Right lobe of liver (tissue), 6 donors: ENCODE measurements around the gene ANKRD13B. TPM values are rescaled to one million over a fixed set of nuclear protein-coding genes. Genes with fewer than 3 reads are reported as not detected.

Experiments used
- ATAC-seq, 4 donors: fragments of 200-7000 bp; cut with Tn5 transposase; one replicate each; pipeline ENCODE4 v1.9.1; 2020; ENCODE audit warnings: mild to moderate bottlenecking in 4 of 4, moderate library complexity in 4 of 4
- DNase-seq, 3 donors: peaks; one replicate each; pipeline ENCODE4 v3.0.0-alpha.2; 2020
- H3K27ac ChIP-seq, 3 donors: fragments of 200-600 bp; one replicate each; pipeline ENCODE4 v1.8.0; 2022
- H3K27me3 ChIP-seq, 2 donors: fragments of 200-600 bp; one replicate each; pipeline ENCODE4 v1.8.0; 2022
- H3K36me3 ChIP-seq, 4 donors: fragments of 200-600 bp; sonication (generic) in 1 of 4; one replicate each; pipeline versions ENCODE4 v1.5.1 to v1.8.0; 2017 to 2022; ENCODE audit warnings: control low read depth in 1 of 4
- H3K4me1 ChIP-seq, 4 donors: fragments of 200-600 bp; sonication (generic) in 1 of 4; one replicate each; pipeline versions ENCODE4 v1.5.1 to v1.8.0; 2017 to 2022; ENCODE audit warnings: control low read depth in 1 of 4
- H3K4me3 ChIP-seq, 3 donors: fragments of 200-600 bp; one replicate each; pipeline ENCODE4 v1.8.0; 2022
- H3K9me3 ChIP-seq, 4 donors: fragments of 200-600 bp; sonication (generic) in 1 of 4; one replicate each; pipeline versions ENCODE4 v1.5.1 to v1.8.0; 2017 to 2022; ENCODE audit warnings: control low read depth in 1 of 4
- POLR2A ChIP-seq: fragments of 450-650 bp; IDR thresholded peaks from one replicate; pipeline ENCODE4 v1.6.1; 2017; ENCODE audit warnings: antibody characterized with exemption, mild to moderate bottlenecking
- WGBS: methylation state at CpG from one replicate; pipeline ENCODE4 v1.1.6; 2018; ENCODE audit warnings: low coverage, low lambda C conversion rate; ENCODE audit not compliant: insufficient coverage; ENCODE audit errors: missing lambda C conversion rate; 5-methylcytosine and 5-hydroxymethylcytosine counted together
- intact Hi-C, 2 donors: fragments of 100-400 bp; cut with DNase I; formaldehyde crosslinking; loops; one replicate each; pipeline versions ENCODE4 v1.11.2 to v1.14.1; 2022
- total RNA-seq, 6 experiments: library from RNA; depleted of rRNA in 2 of 6; stranded (reverse); fragments of >200 nt in 2 of 6; fragmentation: NEBNext Ultra II Directional in 3 of 6; extraction: Animal tissue kit (Norgen Biotek cat#: 25700) in 3 of 6; gene quantifications; one replicate each; pipeline versions ENCODE4 v1.1.0 to v1.2.4, GENCODE V29; 2016 to 2023
- TF ChIP-seq, protein P1 (sequence below), 4 donors: fragments of 200-600 bp in 3 of 4; fragments of 450-650 bp in 1 of 4; IDR thresholded peaks; one replicate each; pipeline versions ENCODE4 v1.5.1 to v1.8.0; 2016 to 2022; ENCODE audit warnings: antibody characterized with exemption in 4 of 4, mild to moderate bottlenecking in 2 of 4
- donor health status: DM: no; HTN: yes; CAD: no.
- donor health status: DM: no; HTN: no; CAD: no.
- donor health status: DM: no; HTN: no; CAD: no.
- donor health status: DM: no; HTN: yes; CAD: no.
- donor health status: DM: no; HTN: yes; CAD: no.

ANKRD13B gene
- total RNA-seq, 6 experiments from 2014 or later = 0.37 to 1.6 (median 0.88) TPM

DNA sequence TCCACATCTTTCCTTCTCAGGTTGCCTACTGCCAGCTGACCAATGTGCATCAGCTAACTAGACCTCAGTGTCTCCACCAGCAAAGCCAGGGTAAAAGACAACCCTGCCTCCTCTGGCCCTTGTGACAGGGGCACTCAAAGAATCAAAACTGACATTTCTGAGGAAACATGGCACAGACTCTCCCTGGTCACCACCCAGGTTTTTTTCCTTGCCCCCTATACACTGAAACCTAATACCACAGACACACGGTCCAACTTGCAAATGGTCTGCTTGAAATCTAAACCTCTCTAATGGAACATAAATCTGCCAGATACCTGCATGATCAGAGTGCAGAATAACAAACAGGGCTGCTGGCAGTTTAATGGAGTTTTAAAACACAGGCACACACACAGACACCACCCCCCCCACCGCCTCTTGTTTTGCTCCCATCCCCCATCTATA is 49.3 kb downstream of the ANKRD13B start:
- no peak for TF ChIP-seq POLR2A
- TF ChIP-seq, protein P1, sequence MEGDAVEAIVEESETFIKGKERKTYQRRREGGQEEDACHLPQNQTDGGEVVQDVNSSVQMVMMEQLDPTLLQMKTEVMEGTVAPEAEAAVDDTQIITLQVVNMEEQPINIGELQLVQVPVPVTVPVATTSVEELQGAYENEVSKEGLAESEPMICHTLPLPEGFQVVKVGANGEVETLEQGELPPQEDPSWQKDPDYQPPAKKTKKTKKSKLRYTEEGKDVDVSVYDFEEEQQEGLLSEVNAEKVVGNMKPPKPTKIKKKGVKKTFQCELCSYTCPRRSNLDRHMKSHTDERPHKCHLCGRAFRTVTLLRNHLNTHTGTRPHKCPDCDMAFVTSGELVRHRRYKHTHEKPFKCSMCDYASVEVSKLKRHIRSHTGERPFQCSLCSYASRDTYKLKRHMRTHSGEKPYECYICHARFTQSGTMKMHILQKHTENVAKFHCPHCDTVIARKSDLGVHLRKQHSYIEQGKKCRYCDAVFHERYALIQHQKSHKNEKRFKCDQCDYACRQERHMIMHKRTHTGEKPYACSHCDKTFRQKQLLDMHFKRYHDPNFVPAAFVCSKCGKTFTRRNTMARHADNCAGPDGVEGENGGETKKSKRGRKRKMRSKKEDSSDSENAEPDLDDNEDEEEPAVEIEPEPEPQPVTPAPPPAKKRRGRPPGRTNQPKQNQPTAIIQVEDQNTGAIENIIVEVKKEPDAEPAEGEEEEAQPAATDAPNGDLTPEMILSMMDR (IDR thresholded peaks at IDR 0.05) = no peak

DNA sequence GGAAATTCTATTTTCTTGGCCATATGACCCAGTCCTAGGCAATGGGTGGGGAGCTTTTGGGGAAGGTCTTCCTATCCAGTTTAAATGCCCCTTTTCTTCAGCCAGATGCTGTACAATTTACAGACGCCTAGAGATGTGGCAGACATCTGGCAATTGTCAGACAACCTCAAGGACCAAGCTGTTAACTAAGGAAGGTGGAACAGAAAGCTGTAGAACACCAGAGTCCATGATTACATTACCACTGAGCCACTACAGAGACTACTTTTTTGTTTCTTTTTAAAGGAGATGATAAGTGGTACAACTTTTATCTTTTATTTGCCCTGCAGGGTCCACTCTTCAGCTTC is 50.9 kb downstream of the ANKRD13B start:
- TF ChIP-seq, protein P1 (IDR thresholded peaks at IDR 0.05) = no peak
- no peak for TF ChIP-seq POLR2A
- Histone ChIP-seq H3K27me3 (no peaks in the 10 kb centered on the region), H3K36me3 (no peaks in the 10 kb centered on the region), H3K27ac (no peak overlapping the region), H3K4me1 (peaks cover 0 to 21% (median 0%) of the 10 kb centered on the region in 4 donors), H3K9me3 (no peaks in the 10 kb centered on the region), H3K4me3 (no peak overlapping the region)
- 67% methylated on average over 1 of the region's 1 CpG for WGBS
- ATAC-seq = no peak
- no peak for DNase-seq
- intact Hi-C loops = no loop called here

More for the DNA sequence above, 49.3 kb downstream of the ANKRD13B start:
- ATAC-seq = no peak
- intact Hi-C loops = no loop called here
- Histone ChIP-seq H3K4me3 (no peak overlapping the region), H3K27ac (no peak overlapping the region), H3K4me1 (peaks cover 0 to 21% (median 0%) of the 10 kb centered on the region in 4 donors), H3K27me3 (no peaks in the 10 kb centered on the region), H3K9me3 (no peaks in the 10 kb centered on the region), H3K36me3 (no peaks in the 10 kb centered on the region)
- no peak for DNase-seq
- WGBS = 97% methylated on average over 2 of the region's 2 CpGs

DNA sequence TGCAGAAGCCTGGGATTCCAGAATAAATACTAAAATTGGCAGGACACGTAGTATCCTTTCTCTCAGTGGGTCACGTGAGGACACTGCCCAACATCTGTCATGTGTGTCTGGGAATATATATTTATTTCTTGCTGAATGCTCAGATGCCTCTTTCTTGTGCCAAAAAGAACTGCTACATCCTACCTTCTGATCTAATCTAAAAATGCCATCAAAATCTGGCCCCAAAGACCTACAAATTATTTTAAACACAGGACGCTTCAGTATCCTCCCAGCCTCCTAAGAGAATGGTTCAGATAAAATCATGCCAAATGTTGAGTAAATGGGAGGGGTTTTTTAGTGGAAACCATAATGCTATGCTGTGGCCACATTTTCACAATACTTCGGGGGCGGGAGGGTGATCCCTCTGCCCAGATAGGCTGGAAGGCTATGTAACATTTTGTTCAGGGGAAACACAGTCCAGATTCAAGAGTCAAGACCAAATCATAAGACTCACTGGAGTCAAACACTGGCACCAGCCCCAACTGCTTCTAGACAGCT is 52.7 kb downstream of the ANKRD13B start:
- TF ChIP-seq, protein P1 (IDR thresholded peaks at IDR 0.05) = no peak
- no peak for TF ChIP-seq POLR2A
- H3K27ac ChIP-seq = peak overlapping the region in 2 of 3 donors; percentile 12 to 28
- intact Hi-C loops = no loop called here
- H3K27me3 ChIP-seq = no peaks in the 10 kb centered on the region
- peaks cover 0 to 21% (median 0%) of the 10 kb centered on the region in 4 donors for H3K4me1 ChIP-seq
- DNase-seq (no peak), ATAC-seq (peak; percentile 15 to 71 (median 51))
- no peaks in the 10 kb centered on the region for H3K9me3 ChIP-seq
- peaks cover 0 to 1% (median 0%) of the 10 kb centered on the region in 4 donors for H3K36me3 ChIP-seq
- H3K4me3 ChIP-seq = no peak overlapping the region
- WGBS = 27% methylated on average over 3 of the region's 5 CpGs

DNA sequence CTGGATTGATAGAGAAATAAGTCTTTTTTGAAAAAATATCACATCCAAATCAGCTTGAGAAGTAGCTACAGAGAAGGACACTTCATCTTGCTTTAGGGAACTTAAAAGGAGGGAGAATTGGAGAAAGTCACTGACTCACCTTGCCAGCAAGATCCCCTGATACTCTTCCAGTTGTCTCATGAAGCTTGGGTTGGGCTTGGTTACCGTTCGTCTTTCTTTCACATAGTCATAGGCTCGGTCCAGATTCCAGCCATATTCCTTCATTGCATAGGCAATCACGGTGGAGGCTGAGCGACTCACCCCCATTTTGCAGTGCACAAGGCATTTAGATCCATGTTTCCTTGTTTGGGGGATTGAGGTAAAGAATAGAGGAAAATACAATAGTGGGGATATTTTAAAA is 55.1 kb downstream of the ANKRD13B start:
- 93% methylated on average over 5 of the region's 5 CpGs for WGBS
- peaks cover 0 to 1% (median 0%) of the 10 kb centered on the region in 4 donors for H3K36me3 ChIP-seq

More for the DNA sequence above, 55.1 kb downstream of the ANKRD13B start:
- H3K27ac ChIP-seq = no peak overlapping the region
- DNase-seq (no peak), ATAC-seq (no peak)
- no peak for TF ChIP-seq POLR2A
- TF ChIP-seq, protein P1 (IDR thresholded peaks at IDR 0.05) = no peak
- H3K27me3 ChIP-seq = no peaks in the 10 kb centered on the region
- intact Hi-C loops = no loop called here
- no peaks in the 10 kb centered on the region for H3K9me3 ChIP-seq
- peaks cover 0 to 16% (median 0%) of the 10 kb centered on the region in 4 donors for H3K4me1 ChIP-seq
- H3K4me3 ChIP-seq = no peak overlapping the region
